OCI-M1 (cell line): ENCODE data around the gene FER1L5.
"Not testable (repeated sequence)": the region's sequence is repeated elsewhere in the genome, so short reads cannot be mapped to it uniquely, and the experiment has no call there.

ENCODE experiments used
- DNase-seq: peaks from one replicate; lab custom pipeline; 2025; lab: John Stamatoyannopoulos, UW

The FER1L5 gene

GRCh38 chr2:96636551-96637171 is 5.9 kb upstream of the FER1L5 start:
- DNase-seq: peak; percentile 54

GRCh38 chr2:96637385-96638143 is 5.0 kb upstream of the FER1L5 start:
- DNase-seq: peak; percentile 93

- peak; percentile 95 for DNase-seq
These were observed 4.1 kb upstream of the FER1L5 start, which contains the start of gene KANSL3 for GRCh38 chr2:96638144-96639121. Gene KANSL3, minus strand, starts transcription at chr2:96638312. Its CDS starts 1,177 bp downstream, at chr2:96637135.

- DNase-seq: no peak
These were observed 5.1 kb downstream of the FER1L5 start for GRCh38 chr2:96647681-96648080.

GRCh38 chr2:96648306-96648930 is 5.9 kb downstream of the FER1L5 start:
- peak; percentile 32 for DNase-seq

- DNase-seq: no peak
These were observed 6.8 kb downstream of the FER1L5 start for GRCh38 chr2:96649342-96649741.

GRCh38 chr2:96651793-96652192 is 9.2 kb downstream of the FER1L5 start:
- no peak for DNase-seq

GRCh38 chr2:96654791-96655190 is 12.2 kb downstream of the FER1L5 start:
- not testable (repeated sequence) for DNase-seq

GRCh38 chr2:96655526-96655925 is 13.0 kb downstream of the FER1L5 start:
- peak; percentile 25 for DNase-seq

GRCh38 chr2:96656540-96656939 is 14.0 kb downstream of the FER1L5 start:
- peak; percentile 79 for DNase-seq

GRCh38 chr2:96661324-96661723 is 18.8 kb downstream of the FER1L5 start:
- no peak for DNase-seq

GRCh38 chr2:96662360-96662759 is 19.8 kb downstream of the FER1L5 start:
- no peak for DNase-seq

GRCh38 chr2:96663177-96663576 is 20.6 kb downstream of the FER1L5 start:
- no peak for DNase-seq

GRCh38 chr2:96663829-96664228 is 21.3 kb downstream of the FER1L5 start:
- no peak for DNase-seq

- DNase-seq: no peak
These were observed 21.9 kb downstream of the FER1L5 start for GRCh38 chr2:96664366-96664925.

GRCh38 chr2:96665083-96665569 is 22.6 kb downstream of the FER1L5 start:
- DNase-seq: peak; percentile 5

GRCh38 chr2:96665717-96666116 is 23.2 kb downstream of the FER1L5 start:
- DNase-seq: not testable (repeated sequence)

- no peak for DNase-seq
These were observed 26.2 kb downstream of the FER1L5 start for GRCh38 chr2:96668771-96669170.

GRCh38 chr2:96669539-96670215 is 27.1 kb downstream of the FER1L5 start:
- DNase-seq: no peak

- no peak for DNase-seq
These were observed 37.3 kb downstream of the FER1L5 start for GRCh38 chr2:96679848-96680247.
